Activated CD8-positive, alpha-beta memory T cell treated with anti-CD3 and anti-CD28 coated beads for 4 hours (primary cell): ENCODE results near the gene KDM7A.

Experiments used
- DNase-seq, 2 donors: peaks; one replicate each; pipeline ENCODE4 v3.0.0-alpha.2; 2020; ENCODE audit warnings: low read depth in 2 of 2

KDM7A gene

GRCh38 chr7:140054751-140055150 lies 122.0 kb downstream of the KDM7A start:
- no peak for DNase-seq

- DNase-seq, result no peak
These were observed 122.8 kb downstream of the KDM7A start for GRCh38 chr7:140053812-140054539.

- DNase-seq, result no peak
These were observed 125.0 kb downstream of the KDM7A start for GRCh38 chr7:140051820-140052219.

- no peak for DNase-seq
These were observed 126.7 kb downstream of the KDM7A start for GRCh38 chr7:140050100-140050499.

GRCh38 chr7:140049339-140050024 lies 127.3 kb downstream of the KDM7A start:
- no peak for DNase-seq

GRCh38 chr7:140048989-140049338 lies 127.8 kb downstream of the KDM7A start:
- no peak for DNase-seq

- DNase-seq, result no peak
These were observed 128.6 kb downstream of the KDM7A start for GRCh38 chr7:140048138-140048537.

- no peak for DNase-seq
These were observed 129.6 kb downstream of the KDM7A start for GRCh38 chr7:140047197-140047596.

GRCh38 chr7:140045697-140046096 lies 131.1 kb downstream of the KDM7A start:
- no peak for DNase-seq

GRCh38 chr7:140044251-140044650 lies 132.5 kb downstream of the KDM7A start:
- DNase-seq, result no peak

GRCh38 chr7:140042386-140042670 lies 134.5 kb downstream of the KDM7A start:
- DNase-seq, result no peak

GRCh38 chr7:140041659-140042385 lies 135.0 kb downstream of the KDM7A start:
- no peak for DNase-seq

- no peak for DNase-seq
These were observed 136.9 kb downstream of the KDM7A start for GRCh38 chr7:140039896-140040295.

GRCh38 chr7:140039066-140039465 lies 137.7 kb downstream of the KDM7A start:
- no peak for DNase-seq

GRCh38 chr7:140036224-140036962 lies 140.4 kb downstream of the KDM7A start:
- no peak for DNase-seq

- DNase-seq, result no peak
These were observed 141.2 kb downstream of the KDM7A start for GRCh38 chr7:140035400-140036223.
